PFSK-1 (cell line): ENCODE measurements around the gene AOC2.

ENCODE experiments used
- FOXP2 ChIP-seq: optimal IDR thresholded peaks from 2 replicates; pipeline ENCODE3; 2011; ENCODE audit warnings: borderline replicate concordance, control low read depth, inconsistent platforms; ENCODE audit not compliant: insufficient read depth; ENCODE audit errors: extremely low read length, extremely low read depth
- POLR2AphosphoS5 ChIP-seq: IDR thresholded peaks from 2 replicates; pipeline ENCODE4 v1.6.1; 2012; ENCODE audit warnings: low read depth, mild to moderate bottlenecking, control low read depth, low read length, moderate library complexity
- SIN3A ChIP-seq: IDR thresholded peaks from 2 replicates; pipeline ENCODE4 v1.6.1; 2012; ENCODE audit warnings: mild to moderate bottlenecking, low read length, moderate library complexity, borderline replicate concordance; ENCODE audit not compliant: insufficient read depth
- TAF1 ChIP-seq: IDR thresholded peaks from 2 replicates; pipeline ENCODE4 v1.6.1; 2012; ENCODE audit warnings: low read length, control low read depth, borderline replicate concordance; ENCODE audit not compliant: insufficient read depth
- TF ChIP-seq, protein P1 (sequence below), 2 experiments: IDR thresholded peaks; 2 replicates each; pipeline versions ENCODE4 v1.6.1 to v1.8.0; 2011 to 2012; ENCODE audit warnings: low read depth in 2 of 2, low read length in 2 of 2, control low read depth in 1 of 2, inconsistent platforms in 1 of 2, mild to moderate bottlenecking in 1 of 2, moderate library complexity in 1 of 2; ENCODE audit not compliant: insufficient read depth in 1 of 2

The AOC2 gene

DNA sequence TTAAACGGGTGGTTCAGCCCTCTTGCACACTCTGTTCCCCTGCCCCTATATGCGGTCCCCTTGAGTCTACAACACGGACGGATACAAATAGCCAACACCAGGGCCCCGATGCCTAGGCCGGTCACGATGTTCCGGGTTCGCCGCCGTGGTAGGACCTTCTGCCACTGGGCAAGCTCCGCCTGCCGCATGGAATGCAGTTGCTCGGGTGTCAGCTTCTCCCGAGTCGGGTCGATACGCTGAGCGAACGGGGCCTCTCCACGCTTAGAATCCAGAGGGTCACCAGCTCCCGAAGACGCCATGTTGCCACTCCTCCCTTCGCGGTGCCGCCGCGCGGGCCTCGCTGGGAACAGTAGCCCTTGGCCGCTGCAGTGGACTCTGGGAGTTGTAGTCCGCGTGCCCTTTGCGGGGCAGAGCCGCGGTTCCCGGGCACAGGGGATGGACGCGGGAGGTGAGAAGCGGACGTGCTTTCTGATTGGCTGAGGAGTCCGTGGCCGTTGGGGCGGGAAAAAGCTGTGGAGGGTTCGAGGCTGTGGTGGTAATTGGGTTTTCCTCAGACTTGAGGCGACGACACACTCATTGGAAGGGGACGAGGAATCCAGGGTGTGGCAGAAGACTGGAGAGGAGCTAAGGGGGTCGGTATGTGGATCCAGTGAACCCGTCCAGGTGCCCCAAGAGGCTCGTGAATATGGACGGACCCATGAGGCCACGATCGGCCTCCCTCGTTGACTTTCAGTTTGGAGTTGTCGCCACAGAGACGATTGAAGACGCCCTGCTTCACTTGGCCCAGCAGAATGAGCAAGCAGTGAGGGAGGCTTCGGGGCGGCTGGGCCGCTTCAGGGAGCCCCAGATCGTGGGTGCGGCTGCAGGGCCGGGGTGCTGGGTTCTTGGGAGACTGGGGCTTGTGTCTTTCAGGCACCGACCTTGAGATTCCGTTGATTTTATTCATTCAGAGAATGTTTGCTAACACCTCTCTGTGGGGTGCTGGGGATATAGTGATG lies 45.7 kb upstream of the AOC2 start, which contains the start of the genes CNTD1 and COA3:
CNTD1 (plus strand) TSS at position 479 of the 998 bp plus-strand sequence; CDS start at position 686, 207 bp downstream.
COA3 (minus strand) TSS at position 322 of the 998 bp plus-strand sequence; CDS start at position 299, 23 bp downstream.
- TF ChIP-seq FOXP2 (no peak), TAF1 (0 out of 2 replicates have a peak, but pooled peaks have one; percentile 50), SIN3A (peak; percentile 64; the same call in 1 of the 2 replicates), POLR2AphosphoS5 (peak; percentile 86)
- TF ChIP-seq, protein P1, sequence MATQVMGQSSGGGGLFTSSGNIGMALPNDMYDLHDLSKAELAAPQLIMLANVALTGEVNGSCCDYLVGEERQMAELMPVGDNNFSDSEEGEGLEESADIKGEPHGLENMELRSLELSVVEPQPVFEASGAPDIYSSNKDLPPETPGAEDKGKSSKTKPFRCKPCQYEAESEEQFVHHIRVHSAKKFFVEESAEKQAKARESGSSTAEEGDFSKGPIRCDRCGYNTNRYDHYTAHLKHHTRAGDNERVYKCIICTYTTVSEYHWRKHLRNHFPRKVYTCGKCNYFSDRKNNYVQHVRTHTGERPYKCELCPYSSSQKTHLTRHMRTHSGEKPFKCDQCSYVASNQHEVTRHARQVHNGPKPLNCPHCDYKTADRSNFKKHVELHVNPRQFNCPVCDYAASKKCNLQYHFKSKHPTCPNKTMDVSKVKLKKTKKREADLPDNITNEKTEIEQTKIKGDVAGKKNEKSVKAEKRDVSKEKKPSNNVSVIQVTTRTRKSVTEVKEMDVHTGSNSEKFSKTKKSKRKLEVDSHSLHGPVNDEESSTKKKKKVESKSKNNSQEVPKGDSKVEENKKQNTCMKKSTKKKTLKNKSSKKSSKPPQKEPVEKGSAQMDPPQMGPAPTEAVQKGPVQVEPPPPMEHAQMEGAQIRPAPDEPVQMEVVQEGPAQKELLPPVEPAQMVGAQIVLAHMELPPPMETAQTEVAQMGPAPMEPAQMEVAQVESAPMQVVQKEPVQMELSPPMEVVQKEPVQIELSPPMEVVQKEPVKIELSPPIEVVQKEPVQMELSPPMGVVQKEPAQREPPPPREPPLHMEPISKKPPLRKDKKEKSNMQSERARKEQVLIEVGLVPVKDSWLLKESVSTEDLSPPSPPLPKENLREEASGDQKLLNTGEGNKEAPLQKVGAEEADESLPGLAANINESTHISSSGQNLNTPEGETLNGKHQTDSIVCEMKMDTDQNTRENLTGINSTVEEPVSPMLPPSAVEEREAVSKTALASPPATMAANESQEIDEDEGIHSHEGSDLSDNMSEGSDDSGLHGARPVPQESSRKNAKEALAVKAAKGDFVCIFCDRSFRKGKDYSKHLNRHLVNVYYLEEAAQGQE (IDR thresholded peaks at IDR 0.05; ENCODE audit: insufficient read depth in 1 of 2, low read depth in 2 of 2, low read length in 2 of 2) = no peak

DNA sequence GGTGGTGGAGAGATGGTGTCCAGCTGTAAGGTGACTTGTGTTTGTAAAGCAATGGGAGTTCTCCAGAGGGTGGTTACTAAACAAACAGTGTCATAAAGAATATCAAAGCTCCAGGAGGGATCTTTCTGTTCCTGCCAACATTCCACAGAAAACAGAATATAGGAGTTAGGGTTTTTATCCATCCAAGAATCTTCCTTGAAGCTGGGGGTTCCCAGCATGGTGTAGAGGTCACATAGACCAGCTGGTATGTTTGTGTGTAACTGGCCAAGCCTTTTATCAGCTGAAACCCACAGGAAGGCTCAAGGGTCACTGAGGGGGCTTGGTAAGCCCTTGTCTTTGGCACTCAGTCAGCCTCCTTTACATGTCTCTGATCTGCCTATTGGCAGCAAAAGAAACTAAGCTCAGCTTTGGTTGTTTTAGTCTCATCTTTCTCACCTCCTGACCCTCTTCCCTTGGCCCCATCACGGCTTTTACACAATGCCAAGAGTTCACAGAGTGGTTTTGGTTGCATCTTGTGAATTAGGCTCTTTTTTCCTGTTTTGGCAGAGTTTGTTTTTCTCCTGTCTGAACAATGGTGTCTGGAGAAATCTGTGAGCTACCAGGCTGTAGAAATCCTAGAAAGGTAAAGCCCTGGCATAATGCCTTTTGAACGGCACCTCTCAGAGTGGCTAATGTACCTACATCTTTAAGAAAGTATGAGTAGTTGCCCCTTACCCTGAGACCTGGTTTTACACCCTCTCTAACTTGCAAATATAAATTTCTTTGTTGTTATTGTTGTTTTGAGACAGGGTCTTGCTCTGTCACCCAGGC lies 41.1 kb upstream of the AOC2 start:
- TF ChIP-seq SIN3A (no peak), FOXP2 (no peak), POLR2AphosphoS5 (no peak), TAF1 (no peak)
- TF ChIP-seq, protein P1 (IDR thresholded peaks at IDR 0.05; ENCODE audit: insufficient read depth in 1 of 2, low read depth in 2 of 2, low read length in 2 of 2) = no peak

DNA sequence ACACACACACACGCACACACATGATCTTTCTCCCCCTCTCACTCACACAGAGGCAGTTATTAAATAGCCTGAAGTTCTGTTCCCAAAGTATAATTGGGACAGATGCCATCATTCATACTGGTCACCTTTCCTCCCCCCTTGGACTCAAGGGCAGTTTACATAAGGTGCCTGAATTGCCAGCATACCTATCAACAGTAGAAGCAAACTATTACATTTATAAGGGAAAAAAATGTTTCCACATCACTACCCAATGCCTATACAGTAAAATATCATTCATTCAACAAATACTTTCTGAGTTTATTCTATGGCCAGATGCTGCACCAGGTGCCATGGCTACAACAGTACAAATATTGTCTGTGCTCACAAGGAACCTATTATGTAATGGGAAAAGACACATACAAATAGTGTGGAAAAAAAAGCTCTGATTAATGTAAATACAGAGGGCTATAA lies 39.4 kb upstream of the AOC2 start:
- TF ChIP-seq FOXP2 (no peak), SIN3A (no peak), POLR2AphosphoS5 (no peak), TAF1 (no peak)
- TF ChIP-seq, protein P1 (IDR thresholded peaks at IDR 0.05; ENCODE audit: insufficient read depth in 1 of 2, low read depth in 2 of 2, low read length in 2 of 2) = no peak

DNA sequence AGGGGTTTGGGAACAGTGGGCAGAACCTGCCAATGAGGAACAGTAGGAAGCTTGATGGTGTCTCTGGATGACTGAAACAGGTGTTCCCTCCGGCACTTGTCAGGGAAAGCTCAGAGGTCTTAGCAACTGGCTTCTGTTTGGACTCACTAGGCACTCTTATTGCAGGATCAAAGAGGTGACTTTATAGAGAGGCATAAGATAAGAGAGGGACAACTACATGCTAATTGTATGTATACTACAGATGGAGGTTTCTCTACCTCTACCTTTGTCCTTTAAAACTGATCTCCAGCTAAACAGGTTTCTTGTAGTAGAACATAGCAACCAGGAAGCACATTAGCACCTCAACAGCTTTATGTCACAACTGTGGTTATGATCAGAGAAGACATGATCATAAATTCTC lies 38.1 kb upstream of the AOC2 start:
- no peak for TF ChIP-seq TAF1
- TF ChIP-seq POLR2AphosphoS5 = no peak
- TF ChIP-seq, protein P1 (IDR thresholded peaks at IDR 0.05; ENCODE audit: insufficient read depth in 1 of 2, low read depth in 2 of 2, low read length in 2 of 2) = no peak
- TF ChIP-seq FOXP2 = no peak
- TF ChIP-seq SIN3A = no peak
